CMK (cell line): Measurements from ENCODE around the gene RILPL1.
"Not testable (repeated sequence)": the region's sequence is repeated elsewhere in the genome, so short reads cannot be mapped to it uniquely, and the experiment has no call there.

ENCODE experiments used
- DNase-seq: peaks from one replicate; pipeline ENCODE4 v3.0.0-alpha.2; 2010; ENCODE audit warnings: low read depth

RILPL1 gene

GRCh38 chr12:123533672-123534643 lies at the start of gene RILPL1:
RILPL1 (minus strand) TSS chr12:123533719; CDS start chr12:123533482, 237 bp downstream.
- DNase-seq, result peak; percentile 38

GRCh38 chr12:123580772-123581171 lies 47.3 kb upstream of the RILPL1 start:
- DNase-seq, result no peak

- DNase-seq, result not testable (repeated sequence)
Observed at GRCh38 chr12:123578829-123579228, 45.3 kb upstream of the RILPL1 start.

GRCh38 chr12:123578243-123578642 lies 44.7 kb upstream of the RILPL1 start:
- no peak for DNase-seq

GRCh38 chr12:123576611-123577010 lies 43.1 kb upstream of the RILPL1 start:
- DNase-seq, result no peak

- no peak for DNase-seq
Observed at GRCh38 chr12:123573870-123574269, 40.4 kb upstream of the RILPL1 start.

GRCh38 chr12:123572391-123572790 lies 38.9 kb upstream of the RILPL1 start:
- no peak for DNase-seq

GRCh38 chr12:123571343-123571813 lies 37.9 kb upstream of the RILPL1 start:
- no peak for DNase-seq

GRCh38 chr12:123559468-123559867 lies 25.9 kb upstream of the RILPL1 start:
- DNase-seq, result no peak

GRCh38 chr12:123558487-123558886 lies 25.0 kb upstream of the RILPL1 start:
- DNase-seq, result not testable (repeated sequence)

- DNase-seq, result not testable (repeated sequence)
Observed at GRCh38 chr12:123554843-123555242, 21.3 kb upstream of the RILPL1 start.

- DNase-seq, result not testable (repeated sequence)
Observed at GRCh38 chr12:123554136-123554535, 20.6 kb upstream of the RILPL1 start.

GRCh38 chr12:123550700-123551099 lies 17.2 kb upstream of the RILPL1 start:
- DNase-seq, result no peak

- no peak for DNase-seq
Observed at GRCh38 chr12:123548107-123548506, 14.6 kb upstream of the RILPL1 start.

- DNase-seq, result no peak
Observed at GRCh38 chr12:123546281-123546680, 12.8 kb upstream of the RILPL1 start.

GRCh38 chr12:123543541-123543940 lies 10.0 kb upstream of the RILPL1 start:
- DNase-seq, result no peak

- DNase-seq, result no peak
Observed at GRCh38 chr12:123540899-123541662, 7.6 kb upstream of the RILPL1 start.

- not testable (repeated sequence) for DNase-seq
Observed at GRCh38 chr12:123535952-123536351, 2.4 kb upstream of the RILPL1 start.

GRCh38 chr12:123532808-123533649 lies 490 bp downstream of the RILPL1 start:
- DNase-seq, result no peak

- DNase-seq, result peak; percentile 41
Observed at GRCh38 chr12:123532019-123532418, 1.5 kb downstream of the RILPL1 start.

GRCh38 chr12:123531091-123531490 lies 2.4 kb downstream of the RILPL1 start:
- no peak for DNase-seq

- DNase-seq, result no peak
Observed at GRCh38 chr12:123530668-123531067, 2.9 kb downstream of the RILPL1 start.
